ENCODE results near the gene SLC2A5.

SLC2A5 gene

DNA sequence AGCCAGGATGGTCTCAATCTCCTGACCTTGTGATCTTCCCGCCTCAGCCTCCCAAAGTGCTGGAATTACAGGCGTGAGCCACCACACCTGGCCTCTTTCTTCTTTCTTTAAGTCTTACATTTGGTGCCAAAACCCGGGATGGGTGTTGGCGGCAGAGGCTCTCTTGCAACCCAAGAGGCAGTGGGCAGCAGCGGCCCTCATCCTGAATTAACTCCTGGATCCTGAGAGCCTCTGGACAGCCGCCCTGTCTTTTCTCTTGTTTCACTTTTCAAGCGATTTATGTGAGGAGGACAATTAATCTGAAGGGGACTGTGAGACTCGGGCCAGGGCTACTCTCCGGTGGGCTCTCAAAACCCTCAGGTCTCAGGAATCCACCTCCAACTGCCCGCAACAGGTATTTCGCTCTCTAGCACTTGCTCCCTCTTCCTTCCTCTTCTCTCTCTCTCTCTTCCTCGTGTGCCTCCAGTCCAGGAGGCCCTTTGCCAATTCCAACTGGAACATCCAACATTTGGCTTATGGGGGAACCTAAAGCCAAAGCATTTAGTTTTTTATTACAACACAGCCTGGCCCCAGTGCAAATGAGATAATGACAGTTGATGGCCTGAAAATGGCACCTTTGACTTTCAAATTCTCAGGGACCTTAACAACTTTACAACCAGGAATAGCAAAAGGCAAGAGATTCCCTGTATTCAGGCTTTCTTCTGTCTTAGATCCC, 18.1 kb upstream of the SLC2A5 start:
- no peak for DNase-seq

DNA sequence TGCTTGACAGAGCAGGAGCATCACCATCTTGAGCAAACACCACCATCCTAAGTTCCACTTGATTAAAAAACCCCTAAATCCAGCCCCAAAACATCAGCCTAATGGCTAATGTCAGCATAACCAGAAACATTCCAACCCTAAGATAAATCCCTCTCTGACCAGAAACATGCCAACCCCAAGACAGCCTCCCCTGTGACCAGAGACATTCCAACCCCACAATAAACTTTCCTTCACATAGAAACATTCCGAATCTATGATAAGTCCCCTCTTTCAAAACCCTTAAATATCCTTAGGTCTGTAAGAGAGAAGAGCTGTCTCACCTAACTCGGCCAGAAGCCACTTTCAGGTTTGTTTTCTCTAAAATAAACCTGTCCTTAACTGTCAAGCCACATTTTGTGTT, 17.4 kb upstream of the SLC2A5 start:
- no peak for DNase-seq

DNA sequence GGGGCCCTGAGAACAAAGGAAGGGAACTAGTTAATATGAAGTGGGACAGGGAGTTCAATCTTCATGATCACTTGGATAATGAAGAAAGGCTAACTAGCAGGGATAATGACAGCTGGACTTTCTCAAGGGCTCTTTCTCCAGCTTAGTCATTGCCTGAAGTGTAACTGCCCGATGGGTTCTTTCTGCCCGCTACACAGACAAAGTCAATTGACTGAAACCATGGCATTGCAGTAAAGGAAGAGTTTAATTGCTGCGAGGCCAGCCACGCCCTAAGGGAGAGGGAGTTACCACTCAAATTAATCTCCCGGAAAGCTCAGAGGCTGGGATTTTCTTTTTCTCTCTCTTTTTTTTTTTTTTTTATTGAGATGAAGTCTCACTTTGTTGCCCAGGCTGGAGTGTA, 16.6 kb upstream of the SLC2A5 start:
- no peak for DNase-seq

DNA sequence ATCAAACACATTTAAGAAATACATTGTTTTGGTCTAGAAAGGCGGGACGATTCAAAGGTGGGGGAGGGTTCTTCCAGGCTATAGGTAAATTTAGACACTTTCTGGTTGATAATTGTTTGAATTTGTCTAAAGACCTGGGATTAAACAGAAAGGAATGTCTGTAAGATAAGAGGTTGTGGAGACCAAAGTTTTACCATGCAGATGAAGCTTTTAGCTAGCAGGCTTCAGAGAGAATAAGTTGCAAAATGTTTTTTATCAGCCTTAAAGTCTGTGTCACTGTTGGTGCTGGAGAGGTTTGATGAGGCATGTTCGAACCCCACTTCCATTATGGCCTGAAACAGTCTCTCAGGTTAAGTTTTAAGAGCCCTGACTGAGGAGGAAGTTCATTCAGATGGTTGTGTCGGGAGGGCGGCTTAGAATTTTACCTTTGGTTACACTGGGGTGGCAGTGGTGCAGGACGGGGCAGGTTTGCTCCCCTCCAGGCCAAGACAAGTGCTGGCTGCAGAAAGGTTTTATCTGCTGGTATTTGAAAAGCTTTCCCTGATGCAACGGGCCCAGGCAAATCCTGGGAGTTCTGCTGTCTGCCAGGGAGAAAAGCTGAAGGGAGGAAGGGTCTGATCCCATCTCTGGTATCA, 16.0 kb upstream of the SLC2A5 start:
- no peak for DNase-seq

DNA sequence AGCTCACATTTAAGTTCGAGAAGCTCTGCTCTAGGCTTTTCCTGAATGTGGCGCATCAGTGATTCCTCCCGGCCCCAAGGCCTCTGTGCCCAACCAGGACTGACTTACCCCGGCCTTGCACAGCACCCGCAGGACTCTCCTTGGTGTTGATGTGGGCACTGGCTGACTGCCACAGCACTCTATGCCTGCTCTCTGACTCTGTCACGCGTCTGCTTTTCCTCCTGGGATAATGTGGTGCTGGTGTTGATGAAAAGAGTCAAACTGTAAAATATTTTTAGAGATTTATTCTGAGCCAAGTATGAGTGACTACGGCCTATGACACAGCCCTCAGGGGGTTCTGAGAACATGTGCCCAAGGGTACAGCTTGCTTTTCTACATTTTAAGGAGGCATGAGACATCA, 15.5 kb upstream of the SLC2A5 start:
- no peak for DNase-seq

DNA sequence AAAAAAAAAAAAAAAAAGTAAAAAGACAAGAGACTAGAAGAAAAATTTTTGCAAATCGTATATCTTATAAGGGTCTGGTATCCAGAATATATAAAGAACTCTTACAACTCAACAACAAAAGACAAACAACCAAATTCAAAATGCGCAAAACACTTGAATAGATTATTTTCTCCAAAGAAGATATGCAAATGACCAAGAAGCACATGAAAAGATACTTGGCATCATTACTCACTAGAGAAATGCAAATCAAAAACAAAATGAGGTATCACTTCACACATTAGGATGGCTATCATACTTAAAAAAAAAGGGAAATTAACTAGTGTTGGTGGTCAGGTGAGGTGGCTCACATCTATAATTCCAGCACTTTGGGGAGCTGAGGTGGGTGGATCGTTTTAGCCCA, 12.0 kb upstream of the SLC2A5 start:
- DNase-seq = no peak

DNA sequence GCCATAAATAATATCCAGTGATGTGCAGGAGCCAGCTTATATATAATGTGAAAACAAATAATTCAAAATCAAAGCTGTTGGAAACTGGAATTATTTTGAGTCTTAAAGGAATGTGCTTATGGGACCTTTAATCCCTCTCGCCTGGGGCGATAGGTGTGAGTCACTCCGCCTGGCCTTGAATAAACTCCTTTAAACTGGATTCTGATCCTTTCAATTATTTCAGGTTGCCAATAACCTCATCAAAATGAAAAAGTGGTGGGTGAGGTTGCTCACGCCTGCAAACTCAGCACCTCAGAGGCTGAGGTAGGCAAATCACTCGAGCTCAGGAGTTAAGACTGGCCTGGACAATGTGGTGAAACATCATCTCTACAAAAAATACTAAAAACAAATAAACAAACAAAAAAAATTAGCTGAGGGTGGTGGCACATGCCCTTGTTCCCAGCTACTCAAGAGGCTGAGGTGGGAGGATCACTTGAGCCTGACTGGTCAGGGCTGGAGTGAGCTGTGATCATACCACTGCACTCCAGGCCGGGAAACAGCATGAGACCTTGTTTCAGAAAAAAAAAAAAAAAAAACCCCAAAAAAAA, 11.4 kb upstream of the SLC2A5 start:
- no peak for DNase-seq

DNA sequence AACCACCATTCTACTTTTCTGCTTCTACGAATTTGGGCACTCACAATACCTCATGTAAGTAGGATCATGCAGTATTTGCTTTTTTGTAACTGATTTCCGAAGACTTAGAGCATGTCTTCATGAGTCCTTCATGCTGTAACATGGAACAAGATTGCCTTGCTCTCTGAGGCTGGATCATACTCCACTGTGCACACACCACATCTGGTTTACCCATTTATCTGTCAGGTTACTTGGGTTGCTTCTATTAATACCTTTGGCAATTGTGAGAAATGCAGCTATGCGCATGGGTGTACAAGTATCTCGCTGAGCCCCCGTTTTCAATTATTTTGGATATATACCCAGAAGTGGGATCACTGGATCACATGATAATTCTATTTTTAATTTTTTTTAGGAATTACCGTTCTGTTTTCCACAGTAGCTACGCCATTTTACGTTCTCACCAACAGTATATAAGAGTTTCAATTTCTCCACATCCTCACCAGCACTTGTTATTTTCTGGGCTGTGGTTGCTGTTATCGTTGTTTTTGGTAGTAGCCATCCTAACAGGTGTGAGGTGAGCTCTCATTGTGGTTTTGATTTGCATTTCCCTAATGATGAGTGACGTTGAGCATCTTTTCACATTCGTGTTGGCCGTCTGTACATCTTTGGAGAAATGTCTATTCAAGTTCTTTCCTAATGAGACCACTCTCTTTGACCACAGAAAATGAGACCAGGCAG, 10.7 kb upstream of the SLC2A5 start:
- no peak for DNase-seq

DNA sequence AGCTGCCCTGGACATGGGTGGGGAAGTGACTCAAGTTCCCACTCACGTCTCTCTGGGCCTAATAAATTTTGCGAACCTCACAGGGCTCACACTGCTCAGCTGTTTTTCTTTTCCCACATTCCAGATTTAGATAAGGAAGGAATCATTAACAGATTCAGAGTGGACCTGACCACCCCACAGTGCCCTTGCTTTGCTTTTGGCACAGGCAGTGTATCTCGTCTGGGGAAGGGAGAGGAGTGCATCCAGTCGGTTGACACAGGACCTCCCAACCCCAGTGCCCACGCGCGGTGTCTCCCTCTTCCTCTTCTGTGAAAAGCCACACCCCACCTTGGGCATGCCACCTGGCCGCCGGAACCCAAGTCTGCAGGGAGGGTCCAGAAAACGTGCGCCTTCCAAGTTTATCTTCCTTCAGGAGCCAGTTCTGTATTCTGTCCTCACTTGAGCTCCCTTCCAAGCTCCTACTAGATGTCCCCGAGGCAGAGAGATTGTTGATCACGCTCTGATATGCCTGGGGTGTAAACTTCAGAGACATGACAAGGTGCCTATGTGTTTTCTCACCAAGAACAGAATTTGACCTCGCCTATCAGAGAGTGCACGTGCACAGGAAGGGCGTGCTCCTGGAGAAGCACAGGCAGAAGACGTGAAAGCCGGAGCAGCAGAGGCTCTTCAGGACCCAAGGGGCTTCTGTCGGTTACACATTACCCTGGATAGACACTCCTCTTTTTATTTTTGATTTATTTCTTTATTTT, 9.5 kb upstream of the SLC2A5 start:
- no peak for DNase-seq

DNA sequence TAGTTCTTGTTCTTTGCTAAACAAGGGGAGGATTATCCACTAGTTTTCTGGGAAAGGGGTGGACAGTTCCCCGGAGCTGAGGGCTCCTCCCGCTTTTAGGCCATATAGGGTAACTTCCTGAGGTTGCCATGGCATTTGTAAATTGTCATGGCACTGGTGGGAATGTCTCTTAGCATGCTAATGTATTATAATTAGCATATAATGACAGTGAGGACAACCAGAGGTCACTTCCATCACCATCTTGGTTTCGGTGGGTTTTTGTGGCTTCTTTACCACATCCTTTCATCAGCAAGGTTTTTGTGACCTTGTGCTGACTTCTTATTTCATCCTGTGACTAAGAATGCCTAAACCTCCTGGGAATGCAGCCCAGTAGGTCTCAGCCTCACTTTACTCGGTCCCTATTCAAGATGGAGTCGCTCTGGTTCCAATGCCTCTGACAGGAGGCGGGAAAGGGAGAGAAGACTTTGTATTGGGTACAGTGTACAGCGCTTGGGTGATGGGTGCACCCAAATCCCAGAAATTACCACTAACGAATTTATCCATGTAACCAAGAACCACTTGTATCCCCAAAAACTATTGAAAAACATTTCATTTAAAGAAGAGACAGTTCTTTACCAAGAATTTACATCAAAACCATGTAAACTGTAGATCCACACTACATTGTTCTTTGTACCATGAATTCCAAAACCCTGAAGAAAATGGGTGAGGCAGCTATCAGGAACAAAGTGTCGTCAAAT, 8.7 kb upstream of the SLC2A5 start:
- DNase-seq = no peak

DNA sequence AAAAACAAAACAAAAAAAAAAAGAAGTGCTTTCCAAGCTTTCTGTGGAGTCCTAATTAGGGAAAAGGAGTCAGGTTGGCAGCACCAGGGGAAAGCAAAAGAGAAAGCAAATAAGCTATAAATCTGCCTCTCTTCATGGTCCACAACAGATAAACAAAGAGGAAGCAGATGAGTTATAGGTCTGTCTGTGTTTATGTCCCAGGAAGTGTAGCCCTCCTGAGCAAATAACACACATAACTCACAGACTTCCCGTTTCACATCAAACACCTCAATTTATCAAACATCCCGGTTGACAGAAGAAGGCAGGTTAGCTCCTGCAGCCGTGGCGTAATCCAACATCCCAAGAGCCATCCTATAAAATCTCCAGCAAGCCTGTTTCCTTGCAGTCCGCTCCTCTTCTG, 5.6 kb upstream of the SLC2A5 start:
- DNase-seq = no peak

DNA sequence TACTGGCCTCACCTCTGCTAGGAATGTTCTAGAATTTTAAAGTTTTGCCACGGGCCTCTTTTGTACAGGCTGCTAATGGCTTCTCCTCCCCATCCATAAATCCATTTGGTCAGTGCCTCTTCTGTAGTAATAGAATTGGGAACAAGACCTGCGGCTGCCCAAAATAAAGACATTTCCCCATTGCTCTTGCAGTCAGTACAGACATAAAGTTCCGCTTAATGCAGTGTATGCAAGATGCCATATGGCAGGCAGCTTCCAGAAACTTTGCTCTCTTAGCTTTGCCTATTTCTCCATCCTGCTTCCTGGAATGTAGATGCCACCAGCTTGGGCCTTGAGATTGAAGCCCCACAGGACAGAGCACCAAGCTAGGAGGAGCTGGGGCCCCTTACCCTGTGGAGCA, 3.7 kb upstream of the SLC2A5 start:
- no peak for DNase-seq

DNA sequence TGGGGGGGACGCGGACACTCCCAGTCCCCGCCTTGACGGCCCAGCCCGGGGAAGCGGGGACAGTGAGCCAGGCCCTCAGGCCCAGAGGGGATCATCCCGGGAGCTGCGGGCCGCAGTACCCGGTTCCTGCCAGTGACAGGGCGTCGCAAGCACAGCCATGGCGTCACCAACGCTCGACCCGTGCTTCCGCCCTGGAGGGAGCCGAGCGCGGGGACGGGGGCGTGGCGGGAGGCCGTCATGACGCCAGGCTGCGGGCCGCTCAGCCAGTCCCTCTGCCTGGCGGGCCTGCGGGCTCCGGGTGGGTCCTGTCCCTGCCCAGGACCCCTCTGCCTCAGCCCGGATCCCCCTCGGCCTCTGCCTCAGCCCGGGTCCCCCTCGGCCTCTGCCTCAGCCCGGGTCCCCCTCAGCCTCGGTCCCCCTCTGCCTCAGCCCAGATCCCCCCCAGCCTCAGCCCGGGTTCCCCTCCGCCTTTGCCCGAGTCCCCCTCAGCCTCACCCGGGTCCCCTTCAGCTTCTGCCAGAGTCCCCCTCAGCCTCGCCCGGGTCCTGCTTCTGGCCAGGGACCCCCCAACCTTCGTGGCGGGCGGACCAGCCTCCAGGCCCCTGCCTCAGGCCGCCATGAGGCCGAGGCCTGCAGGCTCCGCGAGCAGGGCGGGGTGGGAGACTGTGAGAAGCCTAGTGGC, 2.3 kb upstream of the SLC2A5 start:
- DNase-seq = no peak

DNA sequence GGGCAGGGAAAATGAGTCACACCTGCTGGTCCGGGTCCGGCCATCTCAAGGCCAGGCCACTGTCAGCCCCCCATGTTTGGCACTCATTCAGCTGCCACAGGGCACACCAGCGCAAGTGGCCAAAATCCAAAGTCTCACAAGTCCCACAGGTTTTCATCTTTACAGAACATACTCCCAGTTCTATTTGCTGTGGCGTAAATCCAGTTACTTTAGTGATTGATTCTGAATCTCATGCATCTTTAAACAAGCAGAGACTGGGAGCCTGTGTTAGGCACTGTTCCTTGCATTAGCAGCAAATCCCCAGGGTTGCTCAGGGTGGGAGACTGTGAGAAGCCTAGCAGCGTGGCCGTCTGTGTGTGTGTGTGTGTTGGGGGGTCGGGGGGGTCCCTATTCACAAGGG, 1.1 kb upstream of the SLC2A5 start:
- no peak for DNase-seq

DNA sequence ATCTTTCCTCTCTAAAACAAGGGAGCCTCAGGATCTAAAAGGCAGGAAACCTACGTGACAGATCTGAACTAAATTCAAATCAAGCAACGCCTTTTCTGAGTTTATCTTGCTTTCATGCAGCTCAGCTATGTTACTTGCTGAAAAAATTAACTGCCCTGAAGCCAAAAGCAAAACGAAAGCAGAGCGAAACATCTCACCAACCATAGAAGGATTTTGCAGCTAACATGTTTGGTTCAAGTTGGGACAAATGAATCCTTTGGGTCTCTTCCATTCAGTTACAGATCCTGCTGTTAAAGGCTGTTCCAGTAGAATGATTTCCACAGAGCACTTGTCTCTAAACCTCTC, 482 bp downstream of the SLC2A5 start:
- DNase-seq = no peak

DNA sequence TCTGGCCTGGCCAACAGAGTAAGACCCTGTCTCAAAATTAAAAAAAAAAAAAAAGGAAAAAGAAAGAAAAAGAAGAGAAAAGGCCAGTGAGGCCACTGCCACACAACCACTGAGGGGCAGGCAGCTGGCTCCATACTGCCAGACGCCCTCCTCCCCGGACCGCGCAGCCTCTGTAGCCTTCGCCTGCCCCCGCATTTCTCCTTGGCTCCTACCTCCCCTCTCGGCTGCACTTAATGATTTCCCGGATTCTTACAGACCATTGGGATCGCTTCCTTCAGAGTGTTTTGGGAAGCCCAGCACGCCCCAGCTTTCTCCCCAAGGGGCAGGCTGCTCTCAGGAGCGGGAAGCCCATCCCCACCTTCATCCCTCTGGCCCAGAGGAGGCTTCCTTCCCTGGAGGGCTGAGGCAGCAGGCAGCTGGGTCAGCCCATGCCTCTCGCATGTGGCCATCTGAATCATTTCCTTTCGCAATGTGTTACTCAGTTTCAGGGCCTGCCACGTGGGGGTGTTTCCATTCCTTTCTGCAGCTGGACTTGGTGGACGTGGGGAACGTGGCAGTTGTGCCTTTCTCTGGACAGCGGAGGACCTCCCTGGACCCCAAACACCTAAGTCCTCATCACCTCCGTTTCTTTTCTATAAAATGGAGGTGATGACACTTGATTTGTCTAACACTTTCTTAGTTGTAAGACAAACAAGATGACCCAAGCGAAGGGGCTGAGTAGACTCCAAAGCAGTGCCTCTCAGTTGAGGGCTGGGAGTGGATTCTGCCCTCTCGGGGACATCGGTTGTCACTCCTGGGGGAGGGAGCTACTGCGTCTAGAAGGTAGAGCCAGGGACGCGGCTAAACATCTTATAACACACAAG, 2.3 kb downstream of the SLC2A5 start:
- DNase-seq = no peak

DNA sequence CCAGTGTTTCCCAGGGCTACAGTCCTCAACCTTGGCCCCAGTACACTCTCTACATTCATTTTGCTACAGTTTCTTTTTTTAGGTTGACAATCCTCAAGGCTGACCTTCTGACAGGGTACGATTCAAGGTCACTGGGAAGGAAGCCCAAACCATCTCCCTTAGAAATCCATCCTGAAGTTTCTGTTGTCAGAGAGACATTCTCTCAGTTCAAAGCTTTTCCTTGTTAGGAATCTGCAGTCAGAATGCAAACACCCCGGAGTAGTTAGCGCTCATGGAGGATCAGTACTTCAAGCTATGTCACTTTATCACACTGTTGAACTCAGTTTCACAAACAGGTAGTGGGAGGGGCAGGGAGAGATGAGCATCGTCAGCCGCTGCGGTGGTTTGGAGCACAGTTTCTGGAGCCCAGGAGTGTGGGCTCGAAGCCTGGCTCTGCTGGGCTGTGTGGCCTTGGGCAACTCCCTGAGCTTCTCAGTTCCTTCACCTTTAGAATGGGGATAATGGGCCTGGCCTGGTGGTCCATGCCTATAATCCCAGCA, 4.2 kb downstream of the SLC2A5 start:
- no peak for DNase-seq

DNA sequence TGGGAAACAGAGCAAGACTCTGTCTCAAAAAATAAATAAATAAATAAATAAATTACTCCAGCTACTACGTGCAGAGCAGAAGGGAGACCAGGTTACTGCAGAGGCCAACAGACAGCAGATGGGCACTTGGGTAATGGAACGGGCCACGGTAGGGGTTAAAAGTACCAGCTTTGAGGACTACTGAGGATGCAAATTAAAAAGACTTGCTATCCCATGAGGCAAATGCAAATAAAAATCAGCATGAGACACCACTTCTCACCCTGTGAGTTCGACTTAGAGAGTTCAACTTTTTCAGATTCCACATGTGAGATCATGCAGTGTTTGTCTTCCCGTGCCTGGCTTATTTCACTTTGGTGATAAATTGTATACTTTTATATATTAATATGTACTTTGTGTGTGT, 6.6 kb downstream of the SLC2A5 start:
- DNase-seq = no peak

DNA sequence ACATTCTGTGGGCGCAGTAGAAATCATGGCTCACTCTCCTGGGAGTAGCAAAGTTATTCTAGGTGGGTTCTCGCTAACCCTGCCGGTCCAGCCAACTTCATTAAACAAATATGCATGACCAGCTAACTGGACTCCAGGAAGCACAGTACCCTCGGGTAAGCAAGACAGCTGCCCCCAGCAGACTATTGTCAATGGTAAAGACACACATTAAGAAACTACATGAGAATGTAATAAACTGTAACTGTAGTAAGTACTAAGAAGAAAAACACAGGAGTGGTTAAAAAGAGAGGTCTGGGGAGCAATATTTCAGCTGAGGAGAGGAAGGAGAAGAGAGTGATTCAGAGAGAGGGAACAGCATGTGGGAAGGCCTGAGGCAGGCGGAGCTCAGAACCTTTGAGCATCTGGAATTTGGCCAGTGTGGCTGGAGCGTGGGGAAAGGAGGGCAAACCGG, 7.4 kb downstream of the SLC2A5 start:
- DNase-seq = no peak

DNA sequence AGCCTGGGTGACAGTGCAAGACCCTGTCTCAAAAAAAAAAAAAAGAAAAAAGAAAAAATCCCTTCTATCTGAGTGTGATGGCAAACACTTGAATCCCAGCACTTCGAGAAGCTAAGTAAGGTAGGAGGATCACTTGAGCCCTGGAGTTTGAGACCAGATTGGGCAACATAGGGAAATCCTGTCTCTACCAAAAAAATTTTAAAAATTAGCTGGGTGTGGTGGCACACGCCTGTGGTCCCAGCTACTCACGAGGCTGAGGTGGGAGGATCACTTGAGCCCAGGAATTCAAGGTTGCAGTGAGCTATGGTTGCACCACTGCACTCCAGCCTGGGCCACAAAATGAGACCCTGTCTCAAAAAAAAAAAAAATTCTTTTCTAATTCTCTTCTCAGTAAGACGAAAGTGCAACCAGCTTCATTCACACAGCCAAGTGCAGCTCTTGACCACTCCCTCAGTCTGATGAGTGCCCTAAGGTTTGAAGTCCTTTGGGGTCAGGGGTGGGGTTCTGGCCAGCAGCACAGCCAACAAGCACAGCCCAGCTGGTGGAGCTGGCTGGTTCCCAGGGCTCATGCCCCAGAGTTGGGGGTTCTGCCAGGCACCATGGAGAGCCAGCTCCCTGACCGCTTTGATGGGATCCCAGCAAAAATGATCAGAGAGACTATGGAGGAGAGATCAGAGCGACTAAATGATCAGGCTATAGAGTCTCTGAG, 8.0 kb downstream of the SLC2A5 start:
- no peak for DNase-seq
